Smooth muscle cell (in vitro differentiated cells): ENCODE results near the gene TMEM127. TPM values are rescaled to one million over a fixed set of nuclear protein-coding genes. Genes with fewer than 3 reads are reported as not detected.
"Not testable (repeated sequence)": the region's sequence is repeated elsewhere in the genome, so short reads cannot be mapped to it uniquely, and the experiment has no call there.

ENCODE experiments used
- DNase-seq: peaks from one replicate; lab custom pipeline; 2025; ENCODE audit not compliant: unreplicated experiment; lab: John Stamatoyannopoulos, UW
- H2AFZ ChIP-seq: fragments of 200-600 bp; sonication (generic); 2 replicates; pipeline ENCODE4 v1.6.0; 2016; ENCODE audit warnings: antibody characterized with exemption, low read depth, mild to moderate bottlenecking
- H3F3A ChIP-seq: fragments of 200-600 bp; sonication (generic); 2 replicates; pipeline ENCODE4 v1.6.0; 2017; ENCODE audit warnings: antibody characterized with exemption, low read depth
- H3K27ac ChIP-seq: fragments of 200-600 bp; sonication (generic); 2 replicates; pipeline ENCODE4 v1.5.1; 2016; ENCODE audit warnings: low read depth, mild to moderate bottlenecking
- H3K27me3 ChIP-seq: fragments of 200-600 bp; sonication (generic); 2 replicates; pipeline ENCODE4 v1.6.1; 2016; ENCODE audit warnings: low read depth, mild to moderate bottlenecking
- H3K36me3 ChIP-seq: fragments of 200-600 bp; sonication (generic); 2 replicates; pipeline ENCODE4 v1.5.1; 2016; ENCODE audit warnings: low read depth
- H3K4me1 ChIP-seq: fragments of 200-600 bp; sonication (generic); 2 replicates; pipeline ENCODE4 v1.5.1; 2016; ENCODE audit warnings: low read depth
- H3K4me2 ChIP-seq: fragments of 200-600 bp; sonication (generic); 2 replicates; pipeline ENCODE4 v1.6.0; 2016; ENCODE audit warnings: mild to moderate bottlenecking
- H3K4me3 ChIP-seq: fragments of 200-600 bp; sonication (generic); 2 replicates; pipeline ENCODE4 v1.5.1; 2016; ENCODE audit warnings: mild to moderate bottlenecking
- H3K79me2 ChIP-seq: fragments of 200-600 bp; sonication (generic); 2 replicates; pipeline ENCODE4 v1.6.0; 2016; ENCODE audit warnings: low read depth, mild to moderate bottlenecking
- H3K9ac ChIP-seq: fragments of 200-600 bp; sonication (generic); 2 replicates; pipeline ENCODE4 v1.6.0; 2016; ENCODE audit warnings: low read depth
- H3K9me3 ChIP-seq: fragments of 200-600 bp; sonication (generic); replicated peaks from 2 replicates; pipeline ENCODE4 v1.5.1; 2016; ENCODE audit warnings: low read depth
- H4K20me1 ChIP-seq: fragments of 200-600 bp; sonication (generic); 2 replicates; pipeline ENCODE4 v1.6.0; 2016; ENCODE audit warnings: low read depth
- CTCF ChIP-seq: fragments of 200-600 bp; sonication (generic); IDR thresholded peaks from 2 replicates; pipeline ENCODE4 v1.5.1; 2017; ENCODE audit warnings: borderline replicate concordance, mild to moderate bottlenecking, antibody characterized with exemption; ENCODE audit not compliant: insufficient read depth, poor library complexity, severe bottlenecking
- WGBS: methylation state at CpG from one replicate; pipeline ENCODE4 v1.1.7; 2016; ENCODE audit warnings: low lambda C conversion rate; 5-methylcytosine and 5-hydroxymethylcytosine counted together
- polyA plus RNA-seq: library from polyadenylated mRNA; unstranded; fragments of >200 nt; fragmentation: Nextera tagmentation; extraction: Ambion mirVana; gene quantifications from 2 replicates; pipeline ENCODE4 v1.2.1, GENCODE V29; 2016
- total RNA-seq: library from RNA; depleted of rRNA; stranded (reverse); fragments of >200 nt; gene quantifications from 2 replicates; pipeline ENCODE4 v1.2.3, GENCODE V29; 2014

The TMEM127 gene
- total and polyA plus RNA-seq, 2 experiments from 2014 or later: 21.9 to 31.8 TPM

- Histone ChIP-seq H3K27ac (no peak overlapping the region), H3K27me3 (no peaks in the 10 kb centered on the region), H3K9ac (no peak overlapping the region), H2AFZ (no peak overlapping the region), H3K4me2 (no peak overlapping the region), H3K4me3 (no peak overlapping the region), H3K9me3 (no peaks in the 10 kb centered on the region), H3K79me2 (no peaks in the 10 kb centered on the region), H3K4me1 (no peaks in the 10 kb centered on the region), H3F3A (no peaks in the 10 kb centered on the region), H3K36me3 (no peaks in the 10 kb centered on the region), H4K20me1 (peaks cover 8% of the 10 kb centered on the region)
- whole genome bisulfite sequencing: 94% methylated on average over 4 of the region's 4 CpGs
- no peak for DNase-seq
- TF ChIP-seq CTCF: no peak
Observed at GRCh38 chr2:96231316-96231715, 34.5 kb downstream of the TMEM127 start.

DNA sequence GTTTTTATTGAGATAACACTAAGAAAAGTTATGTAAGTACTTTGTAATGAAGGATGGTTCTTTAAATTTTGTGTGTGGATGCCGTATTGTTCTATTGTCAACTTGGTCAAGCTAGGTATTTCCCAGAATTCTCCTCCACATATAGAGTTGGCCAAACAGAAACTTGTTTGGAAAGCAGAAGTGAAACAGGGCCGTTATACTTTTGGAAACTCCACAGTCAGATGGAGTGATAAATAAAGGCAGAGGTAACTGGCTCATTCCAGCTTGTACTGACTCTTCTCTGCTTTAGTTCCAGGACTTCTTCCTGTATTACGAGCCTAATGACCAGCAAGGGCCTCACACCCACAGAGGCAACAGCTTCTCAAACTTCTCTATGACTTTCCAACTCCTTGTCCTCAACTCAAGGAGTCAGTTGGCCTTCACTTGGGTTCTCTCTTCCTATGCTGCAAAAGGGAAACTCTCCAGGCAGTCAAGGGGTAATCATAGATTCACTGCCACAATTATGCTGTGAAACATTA, 40.7 kb downstream of the TMEM127 start:
- no peaks in the 10 kb centered on the region for H4K20me1 ChIP-seq
- no peaks in the 10 kb centered on the region for H3K36me3 ChIP-seq
- no peak overlapping the region for H2AFZ ChIP-seq
- no peaks in the 10 kb centered on the region for H3F3A ChIP-seq
- no peak overlapping the region for H3K9ac ChIP-seq
- no peak overlapping the region for H3K4me3 ChIP-seq
- WGBS: 94% methylated on average over 3 of the region's 3 CpGs
- DNase-seq: no peak
- no peaks in the 10 kb centered on the region for H3K9me3 ChIP-seq
- TF ChIP-seq CTCF: no peak
- H3K27ac ChIP-seq: no peak overlapping the region
- no peak overlapping the region for H3K4me2 ChIP-seq
- no peaks in the 10 kb centered on the region for H3K79me2 ChIP-seq
- H3K27me3 ChIP-seq: no peaks in the 10 kb centered on the region
- no peaks in the 10 kb centered on the region for H3K4me1 ChIP-seq

DNA sequence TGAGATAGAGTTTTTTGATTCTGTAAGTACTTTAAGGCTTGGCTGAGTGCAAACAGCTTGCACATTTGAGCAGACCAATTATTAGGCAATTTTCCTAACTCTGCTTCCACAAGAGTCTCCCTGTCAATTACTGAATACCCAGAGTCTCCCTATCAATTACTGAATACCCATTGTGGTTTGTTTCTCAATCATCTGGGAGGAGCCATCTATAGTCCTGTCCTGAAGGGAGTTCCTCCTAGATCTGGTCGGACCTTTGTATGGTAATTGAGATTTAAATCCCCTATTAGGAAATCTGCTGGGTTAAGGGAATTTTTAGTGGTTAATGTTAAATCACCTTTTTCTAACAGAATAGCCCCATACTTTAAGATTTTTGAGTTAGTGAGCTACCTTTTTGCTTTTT, 44.7 kb downstream of the TMEM127 start:
- not testable (repeated sequence) for H4K20me1 ChIP-seq, H3K79me2 ChIP-seq, H3K4me3 ChIP-seq, H3K9me3 ChIP-seq, H3K9ac ChIP-seq, H3K4me1 ChIP-seq, H3K27me3 ChIP-seq, H3K27ac ChIP-seq, DNase-seq, H3K4me2 ChIP-seq, H3K36me3 ChIP-seq, H2AFZ ChIP-seq, H3F3A ChIP-seq
- 77% methylated on average over 1 of the region's 1 CpG for WGBS

GRCh38 chr2:96219959-96220358, 45.8 kb downstream of the TMEM127 start:
- not testable (repeated sequence) for H3K4me2 ChIP-seq, H3K4me1 ChIP-seq, DNase-seq, H3K36me3 ChIP-seq, H3F3A ChIP-seq, H4K20me1 ChIP-seq, H3K9me3 ChIP-seq, H2AFZ ChIP-seq, H3K27ac ChIP-seq, H3K9ac ChIP-seq, H3K4me3 ChIP-seq, H3K27me3 ChIP-seq, H3K79me2 ChIP-seq
- WGBS: 98% methylated on average over 4 of the region's 4 CpGs
